Stimulated activated CD8-positive, alpha-beta memory T cell treated with anti-CD3 and anti-CD28 coated beads, Interleukin-4, amount 100 ng/mL, for 48 hours (primary cell): ENCODE results near the gene CCL20.
"Not testable (repeated sequence)": the region's sequence is repeated elsewhere in the genome, so short reads cannot be mapped to it uniquely, and the experiment has no call there.

Experiments
- DNase-seq: peaks from one replicate; pipeline ENCODE4 v3.0.0-alpha.2; 2020

CCL20 gene

DNA sequence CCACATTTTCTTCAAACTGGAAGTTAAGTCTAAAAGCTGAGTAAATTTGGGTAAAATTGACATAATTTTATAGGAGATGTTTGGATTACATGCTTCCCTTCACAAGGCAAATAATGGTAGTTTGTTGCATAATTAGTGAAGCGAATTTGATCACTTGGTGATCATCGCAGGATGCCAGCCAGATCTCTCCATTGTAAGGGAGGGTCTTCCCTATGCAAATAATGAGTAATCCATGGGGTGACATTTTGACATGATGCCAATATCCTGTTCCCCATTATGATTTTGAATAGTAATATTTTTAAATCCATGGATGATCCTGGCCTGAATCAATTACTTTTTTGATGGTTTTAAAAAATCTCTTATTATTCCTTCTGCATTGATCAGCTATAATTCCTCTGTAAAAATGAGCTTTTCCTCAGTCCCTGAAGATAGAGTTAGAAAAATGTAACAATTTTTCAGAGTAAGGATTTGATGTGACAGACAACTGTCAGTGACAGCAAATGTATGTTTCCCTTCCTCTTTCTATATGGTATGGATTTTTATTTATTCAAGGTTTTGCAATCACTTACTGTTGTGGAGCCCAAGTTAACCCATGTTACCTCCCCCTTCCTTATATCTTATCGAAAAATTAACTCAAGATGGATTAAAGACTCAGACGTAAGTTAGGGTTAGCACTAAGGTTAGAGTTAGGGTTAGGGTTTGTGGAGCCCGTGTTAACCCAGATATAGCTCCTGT is 21.4 kb downstream of the CCL20 start:
- DNase-seq, result no peak

DNA sequence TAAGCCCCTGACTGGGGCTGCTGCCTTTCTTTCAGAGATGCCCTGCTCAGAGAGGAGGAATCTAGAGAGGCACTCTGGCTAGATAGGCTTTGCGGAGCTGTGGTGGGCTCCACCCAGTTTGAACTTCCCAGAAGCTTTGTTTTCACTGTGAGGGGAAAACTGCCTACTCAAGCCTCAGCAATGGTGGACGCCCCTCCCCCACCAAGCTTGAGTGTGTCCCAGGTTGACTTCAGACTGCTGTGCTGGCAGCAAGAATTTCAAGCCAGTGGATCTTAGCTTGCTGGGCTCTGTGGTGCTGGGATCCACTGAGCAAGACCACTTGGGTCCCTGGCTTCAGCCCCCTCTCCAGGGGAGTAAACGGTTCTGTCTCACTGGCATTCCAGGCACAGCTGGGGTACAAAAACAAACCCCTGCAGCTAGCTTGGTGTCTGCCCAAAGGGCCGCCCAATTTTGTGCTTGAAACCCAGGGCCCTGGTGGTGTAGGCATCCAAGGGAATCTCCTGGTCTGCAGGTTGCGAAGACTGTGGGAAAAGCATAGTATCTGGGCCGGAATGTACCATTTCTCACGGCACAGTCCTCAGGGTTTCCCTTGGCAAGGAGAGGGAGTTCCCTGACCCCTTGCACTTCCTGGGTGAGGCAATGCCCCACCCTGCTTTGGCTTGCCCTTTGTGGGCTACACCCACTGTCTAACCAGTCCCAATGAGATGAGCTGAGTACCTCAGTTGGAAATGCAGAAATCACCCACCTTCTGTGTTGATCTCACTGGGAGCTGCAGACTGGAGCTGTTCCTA is 25.9 kb downstream of the CCL20 start:
- not testable (repeated sequence) for DNase-seq

DNA sequence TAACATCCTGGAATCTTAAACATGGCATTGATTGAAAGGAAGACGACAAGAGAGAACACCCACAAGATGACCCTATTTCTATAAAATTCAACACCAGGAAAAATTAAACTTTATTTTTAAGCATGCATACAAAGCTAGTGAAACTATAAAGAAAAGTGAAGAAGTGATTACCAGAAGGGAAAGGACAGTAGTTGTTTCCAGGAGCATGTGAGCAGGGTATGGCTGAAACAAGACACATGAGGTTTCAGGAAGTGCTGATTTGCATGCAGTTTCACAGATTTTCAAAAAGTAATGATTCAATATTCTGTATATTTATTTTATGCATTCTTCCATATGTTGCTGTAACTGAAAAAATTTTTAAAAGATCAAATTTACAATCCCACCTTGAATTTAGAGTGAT is 33.2 kb downstream of the CCL20 start:
- no peak for DNase-seq

DNA sequence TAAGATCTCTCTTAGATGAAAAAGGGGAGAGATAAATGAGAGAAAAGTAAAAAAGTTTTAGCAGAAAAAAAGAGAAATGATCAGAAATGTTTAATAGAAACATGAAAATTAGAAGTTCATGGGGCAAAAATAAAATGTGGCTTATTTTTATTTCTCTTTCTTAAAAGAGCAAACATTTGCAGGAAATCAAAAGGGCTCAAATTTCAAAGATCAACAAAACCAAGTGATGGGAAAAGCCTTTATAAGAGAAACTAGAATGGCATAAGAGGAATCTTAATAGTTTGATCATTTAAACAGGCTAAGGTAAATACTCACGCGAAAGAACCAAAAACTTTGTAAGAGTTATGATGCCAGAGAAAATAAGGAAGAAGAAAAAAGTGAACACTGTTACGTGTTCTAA is 34.5 kb downstream of the CCL20 start:
- no peak for DNase-seq

DNA sequence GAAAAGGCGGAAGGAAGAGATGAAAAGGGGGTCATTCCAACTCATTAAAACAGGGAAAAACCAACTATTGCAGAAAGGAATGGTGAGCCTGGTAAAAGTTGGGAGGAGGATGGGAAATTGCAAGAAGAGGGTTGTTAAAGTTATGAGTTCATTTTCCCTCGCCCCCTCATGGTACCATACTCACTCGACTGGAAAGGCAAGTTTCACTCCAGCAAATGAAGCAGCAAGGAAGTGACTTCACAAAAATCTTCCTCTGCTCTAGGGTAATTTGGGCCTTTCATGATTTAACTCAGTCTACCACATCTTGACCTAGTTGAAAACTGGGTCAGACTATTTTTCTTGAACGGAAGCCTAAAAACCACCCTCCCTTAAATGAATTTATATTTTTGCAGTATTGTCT is 34.9 kb downstream of the CCL20 start:
- no peak for DNase-seq

DNA sequence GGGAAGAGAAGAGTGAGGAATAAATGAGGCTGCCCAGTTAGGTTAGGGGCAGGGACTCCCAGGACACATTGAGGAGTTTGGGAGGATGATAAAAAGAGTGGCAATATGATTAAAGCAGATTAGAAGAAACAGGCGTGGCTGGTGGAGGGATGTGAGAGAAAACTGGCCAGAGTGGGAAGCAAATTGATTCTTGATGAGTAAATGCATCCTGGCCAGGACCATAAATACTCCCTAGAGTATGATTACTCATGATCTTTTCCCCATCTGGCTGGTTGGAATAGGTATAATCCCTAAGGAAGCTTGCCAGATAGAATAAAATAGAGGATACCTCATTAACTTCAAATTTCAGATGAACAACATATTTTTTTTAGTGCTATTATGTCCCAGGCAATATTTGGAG is 36.3 kb downstream of the CCL20 start:
- no peak for DNase-seq

DNA sequence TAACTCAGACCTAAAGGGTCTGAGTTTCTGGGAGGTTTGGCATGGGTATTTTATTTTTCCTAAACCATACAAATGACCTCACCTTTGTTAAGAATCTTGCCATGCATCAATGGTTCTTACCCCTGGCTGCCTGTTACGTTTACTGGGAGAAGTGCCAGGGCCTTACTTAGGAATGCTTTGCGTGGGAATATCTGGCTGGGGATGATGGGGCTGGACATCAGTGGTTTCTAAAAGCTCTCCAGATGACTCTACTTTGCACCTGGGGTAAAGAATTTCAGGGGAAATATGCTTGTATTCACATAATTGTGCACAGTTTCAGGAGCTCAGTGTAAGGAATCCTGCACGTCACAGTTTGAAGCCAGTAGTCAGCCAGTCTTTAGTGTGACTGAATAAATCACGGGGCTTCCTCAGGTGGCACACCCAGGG is 39.6 kb downstream of the CCL20 start:
- DNase-seq, result no peak

DNA sequence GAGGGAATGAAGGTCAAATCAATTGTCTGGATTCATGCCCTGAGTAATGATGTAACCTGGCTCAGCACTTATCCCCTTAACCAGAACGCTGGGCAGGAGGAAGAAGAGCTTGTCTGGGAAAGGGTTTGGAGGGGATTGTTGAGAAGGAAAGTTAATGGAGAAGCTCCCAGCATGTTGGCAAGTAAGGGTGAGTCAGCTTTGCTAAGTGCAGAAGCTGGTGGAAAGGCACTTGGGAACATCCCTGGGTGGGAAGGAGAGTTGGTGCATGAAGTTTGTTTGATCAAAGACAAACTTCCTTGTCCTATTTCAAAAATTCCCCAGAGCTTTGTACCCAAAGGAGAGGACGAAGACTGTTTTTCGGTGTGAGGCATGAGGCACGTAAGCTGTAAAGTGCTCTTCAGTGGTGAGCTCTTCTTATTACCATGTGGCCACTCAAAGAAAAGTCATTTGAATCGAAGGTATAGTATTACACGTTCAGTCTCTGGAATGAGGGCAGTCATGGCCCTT is 40.2 kb downstream of the CCL20 start:
- DNase-seq, result no peak

DNA sequence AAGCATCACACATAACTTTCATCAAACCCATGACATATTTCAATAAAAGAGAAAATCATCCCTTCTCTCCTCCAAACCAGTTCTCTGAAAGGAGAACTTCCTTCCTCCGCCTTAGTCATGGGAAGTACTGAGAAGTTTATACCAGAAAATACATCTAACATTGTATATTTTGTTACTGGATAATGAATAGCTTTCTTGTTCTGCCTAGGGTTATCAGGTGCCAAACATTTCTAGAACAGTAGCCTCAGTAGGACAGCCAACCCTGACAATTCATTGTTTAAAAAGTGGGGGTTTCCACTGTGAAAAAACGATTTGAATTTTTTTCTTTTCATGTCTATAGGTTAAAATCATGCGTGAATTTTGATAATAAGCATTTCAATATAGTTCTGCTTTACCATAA is 41.8 kb downstream of the CCL20 start:
- DNase-seq, result no peak

DNA sequence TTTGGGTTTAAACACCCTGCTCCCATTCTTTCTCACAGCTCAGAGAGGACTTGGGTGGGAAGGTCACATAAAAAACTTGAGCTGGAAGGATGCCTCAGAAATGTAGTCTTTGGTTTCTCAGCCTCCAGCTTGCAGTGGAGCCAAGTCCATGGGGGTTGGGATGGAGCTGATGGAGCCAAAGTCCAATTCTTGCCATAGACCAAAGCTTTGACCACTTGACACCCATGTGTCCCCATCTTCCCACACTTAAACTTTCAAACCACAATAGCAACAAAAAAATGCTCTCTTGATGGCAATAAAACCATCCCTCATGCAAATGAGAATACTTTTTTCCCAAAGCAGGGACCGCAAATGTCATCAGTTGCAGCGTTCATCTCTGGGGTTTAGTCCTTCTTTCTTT is 43.1 kb downstream of the CCL20 start:
- no peak for DNase-seq

DNA sequence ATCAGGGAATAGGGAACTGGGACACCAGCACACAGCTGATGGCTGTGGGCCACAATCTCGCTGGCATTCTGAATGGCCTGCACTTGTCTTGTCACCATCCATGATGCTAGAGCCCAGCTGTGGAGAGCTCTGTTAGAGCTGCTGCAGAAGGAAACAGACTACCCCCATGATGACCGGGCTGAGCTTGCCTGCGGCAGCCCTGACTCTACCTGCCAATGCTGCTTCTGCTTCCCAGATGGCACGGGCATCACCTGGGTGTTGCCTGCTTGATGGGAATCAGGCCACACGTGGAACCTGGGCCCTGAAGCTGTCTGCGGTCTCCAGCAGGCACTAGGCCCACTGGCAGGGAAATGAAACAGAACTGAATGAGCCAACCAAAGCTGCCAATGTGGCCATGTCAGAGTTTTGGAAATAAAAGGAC is 46.6 kb downstream of the CCL20 start:
- no peak for DNase-seq

DNA sequence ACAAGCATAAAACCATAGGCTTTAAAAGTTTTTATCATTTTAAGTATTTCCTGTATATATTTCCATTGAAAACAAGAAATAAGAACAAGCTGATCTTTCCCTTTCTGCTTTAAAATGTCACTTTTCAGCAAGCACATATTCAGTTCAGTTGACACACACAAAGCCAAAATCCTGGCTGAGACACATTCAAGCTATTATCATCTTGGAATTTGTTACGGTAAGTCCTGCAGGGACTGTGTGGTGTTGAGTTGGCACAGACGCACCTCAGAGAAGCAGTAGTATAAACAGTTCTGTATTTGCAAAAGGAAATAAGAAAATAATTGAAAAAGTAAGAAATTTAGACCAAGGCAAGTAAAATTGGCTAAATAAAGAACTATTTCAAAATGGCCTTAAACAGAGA is 47.4 kb downstream of the CCL20 start:
- DNase-seq, result no peak

DNA sequence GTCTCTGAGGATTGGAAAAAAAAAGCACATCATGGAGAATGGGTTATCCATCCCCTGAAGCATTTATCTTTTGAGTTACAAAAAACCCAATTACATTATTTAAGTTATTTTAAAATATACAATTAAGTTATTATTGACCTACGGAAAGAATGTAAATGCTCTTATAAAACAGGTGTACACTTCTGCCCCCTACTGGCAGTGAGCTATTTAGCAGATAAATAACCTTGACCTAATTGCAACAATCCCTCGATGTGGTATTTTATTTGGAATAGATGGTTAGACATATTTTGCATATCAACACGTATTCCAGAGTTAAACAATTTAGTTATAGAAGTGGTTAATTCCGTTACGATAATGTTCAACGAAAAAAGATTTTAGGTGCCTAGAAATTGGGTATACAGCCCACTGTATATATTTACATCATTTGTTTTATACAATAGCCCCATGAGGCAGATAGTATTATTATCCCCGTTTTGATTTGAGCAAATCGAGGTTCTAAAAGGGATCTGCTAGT is 48.6 kb downstream of the CCL20 start:
- DNase-seq, result peak; percentile 41

DNA sequence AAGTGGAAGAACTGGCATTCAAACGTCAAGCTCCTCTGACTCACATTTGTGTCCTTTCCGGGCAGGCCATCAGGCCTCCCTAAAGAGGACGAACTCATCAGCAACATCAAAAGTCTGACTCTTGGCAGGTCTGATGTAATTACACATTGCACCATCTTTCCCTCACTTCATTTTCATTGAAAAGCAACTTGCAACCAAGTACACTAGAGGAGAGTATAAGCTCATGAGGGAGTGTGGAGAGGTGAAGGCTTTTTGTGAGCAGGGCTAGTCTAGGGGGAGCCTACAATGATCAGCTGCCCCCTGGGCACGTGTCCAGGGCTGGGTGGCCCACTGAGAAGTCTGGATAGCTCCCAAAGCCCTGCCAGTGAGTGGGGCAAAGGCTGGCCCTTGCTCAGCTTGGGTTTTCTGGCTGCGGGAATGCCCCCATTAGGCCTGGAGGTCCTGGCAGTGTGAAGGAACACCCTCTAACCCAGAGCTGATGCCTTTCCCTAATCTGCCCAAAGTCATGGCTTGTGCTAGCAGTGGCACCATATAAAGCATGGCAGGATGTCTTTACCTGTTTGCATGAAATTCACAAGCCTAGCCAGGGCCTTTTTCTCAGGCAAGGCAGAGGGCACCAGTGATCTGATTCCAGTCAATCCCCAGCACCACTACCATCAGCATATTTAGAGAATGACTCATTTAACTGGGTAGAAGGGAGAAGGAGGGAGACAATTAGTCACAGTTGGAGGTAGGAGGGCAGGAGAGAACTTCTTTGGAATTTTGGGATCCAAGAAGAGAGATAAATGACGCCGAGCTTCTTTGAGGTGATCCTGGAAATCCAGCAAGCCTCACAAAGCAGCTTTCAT is 49.3 kb downstream of the CCL20 start:
- no peak for DNase-seq

DNA sequence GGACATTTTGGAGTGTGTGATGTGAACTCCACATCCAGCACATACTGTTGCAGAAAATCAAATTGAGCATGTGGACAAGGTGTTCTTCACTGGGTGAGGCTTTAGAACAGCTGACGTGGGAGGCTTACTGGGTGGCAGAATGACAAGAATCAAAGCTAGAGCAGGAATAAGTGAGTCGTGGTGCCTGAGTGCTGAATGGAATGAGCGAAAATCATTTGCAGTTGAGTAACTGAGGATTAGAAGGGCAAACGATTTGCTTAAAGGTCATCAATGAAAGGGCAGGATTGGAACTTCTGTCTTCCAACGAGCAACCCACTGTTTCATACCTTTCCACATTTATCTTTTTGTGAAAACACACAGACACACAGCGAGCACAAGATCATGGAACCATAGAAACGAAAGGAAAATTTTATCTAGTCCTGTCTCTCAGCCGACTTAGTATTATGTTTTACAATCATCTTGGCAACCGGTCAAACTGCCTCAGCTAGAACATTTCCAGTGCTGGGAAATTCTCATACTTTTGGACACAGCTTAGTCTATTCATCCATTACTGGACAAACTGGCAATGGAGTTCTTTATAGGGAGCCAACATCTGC is 50.6 kb downstream of the CCL20 start:
- DNase-seq, result no peak

DNA sequence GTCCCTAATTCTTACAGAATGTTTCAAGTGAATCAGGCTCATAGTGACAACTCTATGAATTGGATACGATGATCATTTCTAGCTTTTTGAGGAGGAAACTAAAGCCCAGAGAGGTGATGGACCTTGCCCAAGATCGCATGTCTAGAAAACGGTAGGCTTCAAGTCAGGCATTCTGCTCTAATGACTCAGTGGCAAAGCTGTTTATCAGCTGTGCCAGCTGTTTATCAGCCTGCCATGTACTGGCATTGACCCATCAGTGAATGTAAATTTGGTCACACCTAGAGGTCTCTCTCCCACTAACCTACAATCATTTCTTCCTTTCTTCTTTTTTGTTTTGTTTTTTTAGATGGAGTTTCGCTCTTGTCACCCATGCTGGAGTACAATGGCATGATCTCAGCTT is 51.6 kb downstream of the CCL20 start:
- no peak for DNase-seq
